Memory B cell (primary cell): ENCODE measurements around the gene WNT7A.

Experiments
- ATAC-seq: fragments of 150-1000 bp; cut with Tn5 transposase; 2 replicates; pipeline ENCODE4 v1.10.0; 2021; ENCODE audit warnings: low read depth, mild to moderate bottlenecking, moderate library complexity
- DNase-seq, 2 donors: peaks; one replicate each; pipeline ENCODE4 v3.0.0; 2022; ENCODE audit warnings: low spot score in 2 of 2
- H3K27ac Mint-ChIP-seq: one replicate; pipeline ENCODE4 v1.8.0; 2022; ENCODE audit warnings: mild to moderate bottlenecking, moderate library complexity, mixed read lengths
- H3K27me3 Mint-ChIP-seq: one replicate; pipeline ENCODE4 v1.8.0; 2022; ENCODE audit warnings: mixed read lengths
- H3K36me3 Mint-ChIP-seq: one replicate; pipeline ENCODE4 v1.8.0; 2022; ENCODE audit warnings: mild to moderate bottlenecking, mixed read lengths
- H3K4me1 Mint-ChIP-seq: one replicate; pipeline ENCODE4 v1.8.0; 2022; ENCODE audit warnings: mixed read lengths
- H3K4me3 Mint-ChIP-seq: one replicate; pipeline ENCODE4 v1.8.0; 2022; ENCODE audit warnings: mild to moderate bottlenecking, moderate library complexity, mixed read lengths
- H3K9me3 Mint-ChIP-seq: one replicate; pipeline ENCODE4 v1.8.0; 2022; ENCODE audit warnings: mixed read lengths

WNT7A gene

GRCh38 chr3:13812034-13812471 is 67.8 kb downstream of the WNT7A start:
- H3K27me3 Mint-ChIP-seq, result peaks cover 1% of the 10 kb centered on the region
- ATAC-seq (no peak), DNase-seq (no peak)
- H3K4me1 Mint-ChIP-seq, result no peaks in the 10 kb centered on the region
- peaks cover 22% of the 10 kb centered on the region for H3K9me3 Mint-ChIP-seq
- peaks cover 11% of the 10 kb centered on the region for H3K36me3 Mint-ChIP-seq
- no peak overlapping the region for H3K27ac Mint-ChIP-seq
- no peak overlapping the region for H3K4me3 Mint-ChIP-seq

GRCh38 chr3:13811614-13812013 is 68.3 kb downstream of the WNT7A start:
- Mint-ChIP-seq H3K9me3 (peaks cover 23% of the 10 kb centered on the region), H3K4me1 (no peaks in the 10 kb centered on the region), H3K27ac (no peak overlapping the region), H3K36me3 (peaks cover 11% of the 10 kb centered on the region), H3K27me3 (peaks cover 1% of the 10 kb centered on the region), H3K4me3 (no peak overlapping the region)
- DNase-seq, result no peak
- no peak for ATAC-seq

- no peaks in the 10 kb centered on the region for H3K4me1 Mint-ChIP-seq
- peaks cover 1% of the 10 kb centered on the region for H3K27me3 Mint-ChIP-seq
- H3K9me3 Mint-ChIP-seq, result peaks cover 12% of the 10 kb centered on the region
- no peak for ATAC-seq
- H3K36me3 Mint-ChIP-seq, result peaks cover 4% of the 10 kb centered on the region
- no peak for DNase-seq
- no peak overlapping the region for H3K27ac Mint-ChIP-seq
- no peak overlapping the region for H3K4me3 Mint-ChIP-seq
Measured at GRCh38 chr3:13808550-13808949, 71.3 kb downstream of the WNT7A start.

GRCh38 chr3:13801361-13802204 is 78.3 kb downstream of the WNT7A start:
- H3K27me3 Mint-ChIP-seq, result peaks cover 12% of the 10 kb centered on the region
- H3K4me3 Mint-ChIP-seq, result no peak overlapping the region
- peaks cover 1% of the 10 kb centered on the region for H3K9me3 Mint-ChIP-seq
- ATAC-seq (no peak), DNase-seq (no peak)
- H3K36me3 Mint-ChIP-seq, result no peaks in the 10 kb centered on the region
- no peaks in the 10 kb centered on the region for H3K4me1 Mint-ChIP-seq
- no peak overlapping the region for H3K27ac Mint-ChIP-seq

GRCh38 chr3:13800064-13800463 is 79.8 kb downstream of the WNT7A start:
- no peak overlapping the region for H3K4me3 Mint-ChIP-seq
- H3K36me3 Mint-ChIP-seq, result no peaks in the 10 kb centered on the region
- peaks cover 14% of the 10 kb centered on the region for H3K27me3 Mint-ChIP-seq
- DNase-seq, result no peak
- H3K27ac Mint-ChIP-seq, result no peak overlapping the region
- H3K4me1 Mint-ChIP-seq, result no peaks in the 10 kb centered on the region
- H3K9me3 Mint-ChIP-seq, result no peaks in the 10 kb centered on the region
- no peak for ATAC-seq

GRCh38 chr3:13798401-13798800 is 81.5 kb downstream of the WNT7A start:
- no peak for ATAC-seq
- Mint-ChIP-seq H3K9me3 (no peaks in the 10 kb centered on the region), H3K36me3 (no peaks in the 10 kb centered on the region)

GRCh38 chr3:13796701-13797460 is 83.0 kb downstream of the WNT7A start:
- Mint-ChIP-seq H3K36me3 (no peaks in the 10 kb centered on the region), H3K27me3 (peaks cover 14% of the 10 kb centered on the region), H3K27ac (no peak overlapping the region), H3K4me1 (no peaks in the 10 kb centered on the region), H3K9me3 (no peaks in the 10 kb centered on the region), H3K4me3 (no peak overlapping the region)
- DNase-seq (no peak), ATAC-seq (no peak)

More at GRCh38 chr3:13798401-13798800, 81.5 kb downstream of the WNT7A start:
- Mint-ChIP-seq H3K4me3 (no peak overlapping the region), H3K27ac (no peak overlapping the region), H3K4me1 (no peaks in the 10 kb centered on the region), H3K27me3 (peaks cover 16% of the 10 kb centered on the region)
- DNase-seq, result no peak

- no peaks in the 10 kb centered on the region for H3K36me3 Mint-ChIP-seq
- H3K27me3 Mint-ChIP-seq, result peaks cover 16% of the 10 kb centered on the region
- no peak for DNase-seq
- H3K4me1 Mint-ChIP-seq, result no peaks in the 10 kb centered on the region
- H3K9me3 Mint-ChIP-seq, result no peaks in the 10 kb centered on the region
- no peak overlapping the region for H3K4me3 Mint-ChIP-seq
- ATAC-seq, result no peak
- H3K27ac Mint-ChIP-seq, result no peak overlapping the region
Measured at GRCh38 chr3:13795816-13796215, 84.1 kb downstream of the WNT7A start.

GRCh38 chr3:13794322-13794721 is 85.5 kb downstream of the WNT7A start:
- H3K36me3 Mint-ChIP-seq, result no peaks in the 10 kb centered on the region
- H3K27me3 Mint-ChIP-seq, result peaks cover 18% of the 10 kb centered on the region
- no peak for ATAC-seq
- no peak overlapping the region for H3K27ac Mint-ChIP-seq
- H3K4me3 Mint-ChIP-seq, result no peak overlapping the region
- no peaks in the 10 kb centered on the region for H3K4me1 Mint-ChIP-seq
- no peak for DNase-seq
- H3K9me3 Mint-ChIP-seq, result no peaks in the 10 kb centered on the region

GRCh38 chr3:13793451-13793850 is 86.4 kb downstream of the WNT7A start:
- Mint-ChIP-seq H3K9me3 (no peaks in the 10 kb centered on the region), H3K4me3 (no peak overlapping the region), H3K27me3 (peaks cover 20% of the 10 kb centered on the region), H3K27ac (no peak overlapping the region), H3K4me1 (no peaks in the 10 kb centered on the region), H3K36me3 (no peaks in the 10 kb centered on the region)
- DNase-seq (no peak), ATAC-seq (no peak)

GRCh38 chr3:13792512-13793371 is 87.1 kb downstream of the WNT7A start:
- Mint-ChIP-seq H3K9me3 (no peaks in the 10 kb centered on the region), H3K4me1 (no peaks in the 10 kb centered on the region), H3K36me3 (no peaks in the 10 kb centered on the region), H3K4me3 (no peak overlapping the region), H3K27me3 (peaks cover 23% of the 10 kb centered on the region), H3K27ac (no peak overlapping the region)
- no peak for ATAC-seq
- DNase-seq, result no peak

- H3K27ac Mint-ChIP-seq, result no peak overlapping the region
- DNase-seq, result no peak
- H3K9me3 Mint-ChIP-seq, result no peaks in the 10 kb centered on the region
- H3K4me3 Mint-ChIP-seq, result no peak overlapping the region
- peaks cover 20% of the 10 kb centered on the region for H3K27me3 Mint-ChIP-seq
- H3K36me3 Mint-ChIP-seq, result no peaks in the 10 kb centered on the region
- H3K4me1 Mint-ChIP-seq, result no peaks in the 10 kb centered on the region
- ATAC-seq, result no peak
Measured at GRCh38 chr3:13792051-13792490, 87.8 kb downstream of the WNT7A start.

GRCh38 chr3:13791198-13792050 is 88.4 kb downstream of the WNT7A start:
- no peak overlapping the region for H3K27ac Mint-ChIP-seq
- no peak for ATAC-seq
- H3K9me3 Mint-ChIP-seq, result no peaks in the 10 kb centered on the region
- no peaks in the 10 kb centered on the region for H3K4me1 Mint-ChIP-seq
- H3K36me3 Mint-ChIP-seq, result no peaks in the 10 kb centered on the region
- no peak overlapping the region for H3K4me3 Mint-ChIP-seq
- DNase-seq, result no peak
- H3K27me3 Mint-ChIP-seq, result peaks cover 20% of the 10 kb centered on the region
